ENCODE measurements around the gene ARL6IP4. TPM values are rescaled to one million over a fixed set of nuclear protein-coding genes. Genes with fewer than 3 reads are reported as not detected.

Gene ARL6IP4
- total and polyA plus RNA-seq, 2 of the 4 experiments (the other 2 are of a cell fraction): 161 to 254 TPM

DNA sequence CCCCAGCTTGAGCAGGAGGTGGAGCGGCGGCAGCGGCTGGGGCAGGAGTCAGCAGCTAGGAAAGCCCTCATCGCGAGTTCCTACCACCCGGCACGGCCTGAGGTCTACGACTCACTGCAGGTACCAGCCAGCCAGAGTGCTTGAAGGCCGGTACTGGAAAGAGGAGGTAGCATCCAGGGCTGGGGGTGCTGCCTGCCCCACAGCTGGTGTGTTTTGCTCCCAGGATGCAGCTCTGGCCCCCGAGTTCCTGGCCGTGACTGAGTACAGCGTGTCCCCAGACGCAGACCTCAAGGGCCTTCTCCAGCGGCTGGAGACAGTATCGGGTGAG is 3.9 kb upstream of the ARL6IP4 start:
- Histone ChIP-seq H3K27me3 (ENCODE audit: control insufficient read depth, insufficient read depth, low read length) (no peaks in the 10 kb centered on the region), H2AK5ac (ENCODE audit: low read depth, low read length) (no peak overlapping the region), H3K79me1 (ENCODE audit: low read depth in 1 of 2, low read length in 2 of 2) (peaks cover 20 to 62% of the 10 kb centered on the region in 2 experiments), H4K20me1 (ENCODE audit: insufficient read depth, low read length) (peaks cover 3% of the 10 kb centered on the region), H3K4ac (ENCODE audit: low read depth, low read length) (no peak overlapping the region), H3K14ac (replicated peaks; ENCODE audit: low read depth, low read length) (no peak overlapping the region), H2BK5ac (ENCODE audit: low read depth, low read length, poor library complexity, severe bottlenecking) (no peak overlapping the region), H3K4me3 (ENCODE audit: insufficient read depth, low read depth, low read length) (no peak overlapping the region), H4K5ac (ENCODE audit: low read depth, low read length) (no peak overlapping the region), H4K91ac (ENCODE audit: insufficient read depth, low read depth, low read length) (no peak overlapping the region), H2AFZ (replicated peaks; ENCODE audit: low read length, poor library complexity) (no peak overlapping the region), H3K9me3 (ENCODE audit: control insufficient read depth, insufficient read depth, low read length) (no peaks in the 10 kb centered on the region), H3K23ac (ENCODE audit: low read depth, low read length) (no peak overlapping the region), H2BK120ac (ENCODE audit: low read depth, low read length) (no peak overlapping the region), H4K8ac (ENCODE audit: low read depth in 2 of 2, low read length in 2 of 2) (no peak overlapping the region), H3K9ac (ENCODE audit: low read depth, low read length) (no peak overlapping the region), H2BK20ac (ENCODE audit: low read depth, low read length) (no peak overlapping the region), H3K56ac (ENCODE audit: extremely low read depth, insufficient read depth, low read length) (no peak overlapping the region), H2BK15ac (ENCODE audit: low read depth, low read length) (no peak overlapping the region), H3K4me2 (ENCODE audit: low read depth, low read length) (no peak overlapping the region), H3K18ac (ENCODE audit: low read depth, low read length) (no peak overlapping the region), H3K4me1 (ENCODE audit: control insufficient read depth, insufficient read depth, low read length) (peaks cover 13% of the 10 kb centered on the region), H3K36me3 (ENCODE audit: control insufficient read depth, insufficient read depth, low read length) (peaks cover 5% of the 10 kb centered on the region), H3K27ac (ENCODE audit: insufficient read depth, low read length) (no peak overlapping the region), H3K9me1 (ENCODE audit: insufficient read depth, low read length) (peaks cover 9% of the 10 kb centered on the region; the same call in 1 of the 2 replicates), H2AK9ac (replicated peaks; ENCODE audit: low read depth, low read length, poor library complexity) (peak overlapping the region; percentile 15)
- TF ChIP-seq, protein P1, sequence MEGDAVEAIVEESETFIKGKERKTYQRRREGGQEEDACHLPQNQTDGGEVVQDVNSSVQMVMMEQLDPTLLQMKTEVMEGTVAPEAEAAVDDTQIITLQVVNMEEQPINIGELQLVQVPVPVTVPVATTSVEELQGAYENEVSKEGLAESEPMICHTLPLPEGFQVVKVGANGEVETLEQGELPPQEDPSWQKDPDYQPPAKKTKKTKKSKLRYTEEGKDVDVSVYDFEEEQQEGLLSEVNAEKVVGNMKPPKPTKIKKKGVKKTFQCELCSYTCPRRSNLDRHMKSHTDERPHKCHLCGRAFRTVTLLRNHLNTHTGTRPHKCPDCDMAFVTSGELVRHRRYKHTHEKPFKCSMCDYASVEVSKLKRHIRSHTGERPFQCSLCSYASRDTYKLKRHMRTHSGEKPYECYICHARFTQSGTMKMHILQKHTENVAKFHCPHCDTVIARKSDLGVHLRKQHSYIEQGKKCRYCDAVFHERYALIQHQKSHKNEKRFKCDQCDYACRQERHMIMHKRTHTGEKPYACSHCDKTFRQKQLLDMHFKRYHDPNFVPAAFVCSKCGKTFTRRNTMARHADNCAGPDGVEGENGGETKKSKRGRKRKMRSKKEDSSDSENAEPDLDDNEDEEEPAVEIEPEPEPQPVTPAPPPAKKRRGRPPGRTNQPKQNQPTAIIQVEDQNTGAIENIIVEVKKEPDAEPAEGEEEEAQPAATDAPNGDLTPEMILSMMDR (conservative IDR thresholded peaks at IDR 0.05; ENCODE audit: low read depth, low read length): no peak
- TF ChIP-seq RAD21 (IDR thresholded peaks at IDR 0.05; ENCODE audit: low read length) (no peak), SMC3 (IDR thresholded peaks at IDR 0.05; ENCODE audit: low read depth, low read length) (no peak), NFE2L2 (IDR thresholded peaks at IDR 0.05; ENCODE audit: low read depth, low read length) (no peak), RCOR1 (IDR thresholded peaks at IDR 0.05; ENCODE audit: insufficient replicate concordance, low read length) (no peak), RFX5 (IDR thresholded peaks at IDR 0.05; ENCODE audit: low read depth, low read length) (no peak), MAFK (IDR thresholded peaks at IDR 0.05; ENCODE audit: low read depth, low read length) (no peak)
- TF ChIP-seq, protein P2, sequence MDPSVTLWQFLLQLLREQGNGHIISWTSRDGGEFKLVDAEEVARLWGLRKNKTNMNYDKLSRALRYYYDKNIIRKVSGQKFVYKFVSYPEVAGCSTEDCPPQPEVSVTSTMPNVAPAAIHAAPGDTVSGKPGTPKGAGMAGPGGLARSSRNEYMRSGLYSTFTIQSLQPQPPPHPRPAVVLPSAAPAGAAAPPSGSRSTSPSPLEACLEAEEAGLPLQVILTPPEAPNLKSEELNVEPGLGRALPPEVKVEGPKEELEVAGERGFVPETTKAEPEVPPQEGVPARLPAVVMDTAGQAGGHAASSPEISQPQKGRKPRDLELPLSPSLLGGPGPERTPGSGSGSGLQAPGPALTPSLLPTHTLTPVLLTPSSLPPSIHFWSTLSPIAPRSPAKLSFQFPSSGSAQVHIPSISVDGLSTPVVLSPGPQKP (IDR thresholded peaks at IDR 0.05; ENCODE audit: borderline replicate concordance, low read depth, low read length): no peak
- dilution Hi-C loops (cut with HindIII; ENCODE audit: low sequenced_read_pairs, unreplicated experiment): loop anchor here (25.0 kb wide), 1 partner anchor 261 kb away; the partner anchor contains the start of genes MPHOSPH9 and MTRFR
- ChIA-PET CTCF (no interaction called here), POLR2A (ENCODE audit: unreplicated experiment) (interaction anchor here (0.6 to 1.5 kb wide), 2 partner anchors 11 to 256 kb away, joined by 6 to 20 read pairs; partner anchors contain the start of gene ABCB9)
- ATAC-seq (ENCODE audit: low read depth): no peak
- 88% methylated on average over 9 of the region's 15 CpGs; no CpG with 5 or more reads in 1 of the 2 experiments for WGBS, 2 experiments (ENCODE audit: extremely low coverage in 2 of 2, insufficient read length in 1 of 2)
- in situ Hi-C loops (cut with MboI; ENCODE audit: low sequenced_read_pairs): no loop called here
- no peak for DNase-seq
- intact Hi-C loops (cut with micrococcal nuclease): loop anchor here (10.0 kb wide), 1 partner anchor 408 kb away; the partner anchor contains the start of gene KMT5A
- BruUV-seq (replicated peaks): no TSS peak

Measured in IMR-90 (cell line).